HepG2 (cell line): ENCODE measurements around the gene NTSR2. TPM values are rescaled to one million over a fixed set of nuclear protein-coding genes. Genes with fewer than 3 reads are reported as not detected.

ENCODE experiments used
- ATAC-seq: fragments of 200-7000 bp; cut with Tn5 transposase; 3 replicates; pipeline ENCODE4 v1.9.1; 2020; ENCODE audit warnings: mild to moderate bottlenecking, moderate library complexity
- BruUV-seq: library from RNA; stranded (reverse); fragments of 400-500 nt; replicated peaks from 2 replicates; lab custom pipeline; 2021; lab: Mats Ljungman, UMichigan
- CTCF ChIA-PET: fragments of 300-600 bp; formaldehyde crosslinking; extraction: SDS; loops from one replicate; lab custom pipeline; 2021; ENCODE audit warnings: low total read pairs, inconsistent platforms, low intra/inter-chr PET ratio; lab: Yijun Ruan, JAX
- POLR2A ChIA-PET: fragments of 350-600 bp; sonication (Branson Sonifier 250); formaldehyde crosslinking; loops from one replicate; lab custom pipeline; 2020; ENCODE audit warnings: antibody characterized with exemption, inconsistent platforms; lab: Yijun Ruan, JAX
- DNase-seq: peaks from one replicate; pipeline ENCODE4 v3.0.0-alpha.2; 2015; ENCODE audit warnings: low spot score
- FAIRE-seq: peaks from 3 replicates; lab custom pipeline; 2011; peaks lifted over from hg19 to GRCh38; lab: Jason Lieb, UNC
- H2AFZ ChIP-seq: one replicate; pipeline ENCODE4 v1.6.1; 2011; ENCODE audit warnings: low read length, inconsistent platforms
- H3K27ac ChIP-seq: fragments of 300-600 bp; 3 replicates; pipeline ENCODE4 v1.8.0; 2011; ENCODE audit warnings: mixed run types, mild to moderate bottlenecking, mixed read lengths, low read length, inconsistent platforms; ENCODE audit not compliant: insufficient read depth; ENCODE audit errors: extremely low read length
- H3K27me3 ChIP-seq, 2 experiments: fragments of 200-600 bp in 1 of 2; 2 replicates in 1 of 2; 3 replicates in 1 of 2; pipeline versions ENCODE4 v1.6.0 to v1.8.0; 2011; ENCODE audit warnings: low read length in 2 of 2, mild to moderate bottlenecking in 2 of 2, moderate library complexity in 2 of 2, inconsistent platforms in 1 of 2; ENCODE audit not compliant: insufficient read depth in 2 of 2, control insufficient read depth in 1 of 2
- H3K36me3 ChIP-seq, 2 experiments: fragments of 200-600 bp in 1 of 2; replicated peaks in 1 of 2; 2 replicates in 1 of 2; 3 replicates in 1 of 2; pipeline versions ENCODE4 v1.5.1 to v1.8.0; 2011; ENCODE audit warnings: low read length in 2 of 2, inconsistent platforms in 1 of 2; ENCODE audit not compliant: insufficient read depth in 2 of 2, control insufficient read depth in 1 of 2
- H3K4me1 ChIP-seq: 2 replicates; pipeline ENCODE4 v1.5.1; 2012; ENCODE audit warnings: low read length, inconsistent platforms; ENCODE audit not compliant: insufficient read depth
- H3K4me2 ChIP-seq: 2 replicates; pipeline ENCODE4 v1.6.0; 2011; ENCODE audit warnings: low read depth, low read length, inconsistent platforms
- H3K4me3 ChIP-seq, 3 experiments: fragments of 200-600 bp in 1 of 3; sonication (generic), shearing (Covaris generic) in 1 of 3; replicated peaks in 1 of 3; 2 replicates each; pipeline ENCODE4 v1.5.1; 2011 to 2016; ENCODE audit warnings: low read length in 3 of 3, inconsistent platforms in 2 of 3, low read depth in 2 of 3, mild to moderate bottlenecking in 2 of 3, control low read depth in 1 of 3, mixed read lengths in 1 of 3; ENCODE audit not compliant: insufficient read depth in 1 of 3
- H3K79me2 ChIP-seq: one replicate; pipeline ENCODE4 v1.6.1; 2011; ENCODE audit warnings: low read length, inconsistent platforms; ENCODE audit not compliant: insufficient read depth
- H3K9ac ChIP-seq: 2 replicates; pipeline ENCODE4 v1.6.0; 2011; ENCODE audit warnings: mild to moderate bottlenecking, low read depth, low read length, inconsistent platforms; ENCODE audit not compliant: insufficient read depth
- H3K9me3 ChIP-seq: 2 replicates; pipeline ENCODE4 v1.5.1; 2012; ENCODE audit warnings: mild to moderate bottlenecking, low read length
- H4K20me1 ChIP-seq: 2 replicates; pipeline ENCODE4 v1.6.0; 2011; ENCODE audit warnings: inconsistent platforms, mild to moderate bottlenecking, low read length, moderate library complexity; ENCODE audit not compliant: insufficient read depth
- GLMP ChIP-seq: sonication (generic); formaldehyde crosslinking; IDR thresholded peaks from 2 replicates; pipeline ENCODE4 v1.9.0; 2021; ENCODE audit warnings: missing genetic modification reagents, mild to moderate bottlenecking, borderline replicate concordance
- ISX ChIP-seq: sonication (generic); formaldehyde crosslinking; conservative IDR thresholded peaks from 2 replicates; pipeline ENCODE4 v1.5.0; 2020; ENCODE audit warnings: missing genetic modification reagents
- POLR2AphosphoS5 ChIP-seq: IDR thresholded peaks from 2 replicates; pipeline ENCODE4 v1.6.1; 2012; ENCODE audit warnings: low read depth, low read length
- POLR2G ChIP-seq: fragments of 200-400 bp; formaldehyde crosslinking; IDR thresholded peaks from 2 replicates; pipeline ENCODE4 v1.6.1; 2018; ENCODE audit warnings: mild to moderate bottlenecking, low read depth, low read length, moderate library complexity
- RBM22 ChIP-seq: fragments of 200-400 bp; formaldehyde crosslinking; optimal IDR thresholded peaks from 2 replicates; pipeline ENCODE3; 2017; ENCODE audit warnings: mild to moderate bottlenecking, low read length, moderate library complexity
- ZBTB43 ChIP-seq: sonication (generic); formaldehyde crosslinking; conservative IDR thresholded peaks from 2 replicates; pipeline ENCODE4 v1.4.0; 2020; ENCODE audit warnings: missing genetic modification reagents
- ZNF235 ChIP-seq: sonication (generic); formaldehyde crosslinking; IDR thresholded peaks from 2 replicates; pipeline ENCODE4 v1.8.1; 2023; ENCODE audit warnings: mild to moderate bottlenecking, missing genetic modification reagents, borderline replicate concordance
- WGBS: methylation state at CpG from one replicate; pipeline ENCODE4 v1.1.6; 2017; ENCODE audit warnings: low lambda C conversion rate; 5-methylcytosine and 5-hydroxymethylcytosine counted together
- in situ Hi-C: cut with HindIII; loops from 2 replicates; pipeline ENCODE4 v1.10.0; 2017; ENCODE audit warnings: low pct_unique_long_range_greater_than_20kb; ENCODE audit not compliant: extremely low pct_ligation_motif_present
- intact Hi-C: fragments of 100-400 bp; cut with micrococcal nuclease; formaldehyde crosslinking; loops from one replicate; pipeline ENCODE4 v1.10.0; 2022; ENCODE audit not compliant: unreplicated experiment
- polyA plus RNA-seq, 8 experiments: library from polyadenylated mRNA; depleted of rRNA in 3 of 8; stranded (reverse) in 7 of 8; unstranded in 1 of 8; fragments of >200 nt; fragmentation: Illumina TruSeq in 4 of 8; extraction: Trizol in 4 of 8; gene quantifications; 2 replicates each; pipeline versions ENCODE4 v1.2.1 to v1.2.3, GENCODE V29; 2011 to 2016; ENCODE audit warnings: low read depth in 4 of 8, missing spikeins in 1 of 8, mixed read lengths in 1 of 8; ENCODE audit not compliant: insufficient read depth in 1 of 8
- total RNA-seq, 5 experiments: library from RNA; depleted of rRNA; stranded (reverse); fragments of >200 nt; fragmentation: Illumina TruSeq; extraction: Trizol; gene quantifications; 2 replicates each; pipeline ENCODE4 v1.2.3, GENCODE V29; 2016; ENCODE audit warnings: low read depth in 1 of 5

The NTSR2 gene
- total and polyA plus RNA-seq, 2 of the 13 experiments (the other 11 are each of a cell fraction or from before 2014, with no cell fraction given) = not detected

GRCh38 chr2:11646530-11646929 lies 23.5 kb downstream of the NTSR2 start:
- in situ Hi-C loops = no loop called here
- Histone ChIP-seq H3K9me3 (no peaks in the 10 kb centered on the region), H3K27me3 (peaks cover 1 to 18% of the 10 kb centered on the region in 2 experiments; a peak in 2 of 5 replicates), H3K9ac (no peak overlapping the region), H3K27ac (no peak overlapping the region), H2AFZ (no peak overlapping the region), H4K20me1 (no peaks in the 10 kb centered on the region), H3K4me1 (no peaks in the 10 kb centered on the region)
- FAIRE-seq = no peak
- BruUV-seq = no TSS peak
- ChIA-PET POLR2A (no interaction called here), CTCF (no interaction called here)
- intact Hi-C loops = no loop called here
- peak; percentile 89 for TF ChIP-seq RBM22
- no peak for TF ChIP-seq GLMP (CRISPR knock-in tag)
- TF ChIP-seq ZNF235 (CRISPR knock-in tag) = no peak
- 0 out of 2 replicates have a peak, but pooled peaks have one; percentile 27 for TF ChIP-seq POLR2AphosphoS5
- peak; percentile 31; the same call in 1 of the 2 replicates for TF ChIP-seq POLR2G
- TF ChIP-seq ISX (CRISPR knock-in tag) = no peak
- TF ChIP-seq ZBTB43 = no peak
- TF ChIP-seq, all 625 proteins: peak for 3
- WGBS = 98% methylated on average over 3 of the region's 3 CpGs
- Histone ChIP-seq H3K4me3 (no peak overlapping the region), H3K79me2 (no peaks in the 10 kb centered on the region), H3K4me2 (no peak overlapping the region), H3K36me3 (peaks cover 10 to 24% of the 10 kb centered on the region in 2 experiments)
- ATAC-seq = peak; percentile 14
- DNase-seq = no peak
